KOPT-K1 (cell line): ENCODE results near the gene TAOK1.

Experiments used
- H3K27ac ChIP-seq: fragments of 200-600 bp; sonication (generic); 2 replicates; pipeline ENCODE4 v1.5.1; 2016; ENCODE audit warnings: antibody characterized with exemption, mild to moderate bottlenecking, low read depth, low read length; ENCODE audit not compliant: poor library complexity, severe bottlenecking
- H3K36me3 ChIP-seq: fragments of 200-600 bp; sonication (generic); 2 replicates; pipeline ENCODE4 v1.5.1; 2017; ENCODE audit warnings: antibody characterized with exemption, mild to moderate bottlenecking, low read length, moderate library complexity; ENCODE audit not compliant: insufficient read depth
- H3K9me3 ChIP-seq: fragments of 200-600 bp; sonication (generic); 2 replicates; pipeline ENCODE4 v1.5.1; 2017; ENCODE audit warnings: antibody characterized with exemption, low read length, mild to moderate bottlenecking; ENCODE audit not compliant: insufficient read depth, poor library complexity, severe bottlenecking

TAOK1 gene

GRCh38 chr17:29583324-29584248 lies 193.4 kb downstream of the TAOK1 start:
- no peaks in the 10 kb centered on the region for H3K9me3 ChIP-seq
- H3K27ac ChIP-seq: no peak overlapping the region
- H3K36me3 ChIP-seq: peaks cover 53% of the 10 kb centered on the region

GRCh38 chr17:29584452-29585079 lies 194.4 kb downstream of the TAOK1 start:
- H3K9me3 ChIP-seq: no peaks in the 10 kb centered on the region
- peaks cover 43% of the 10 kb centered on the region for H3K36me3 ChIP-seq
- H3K27ac ChIP-seq: no peak overlapping the region

GRCh38 chr17:29585080-29585751 lies 195.1 kb downstream of the TAOK1 start:
- Histone ChIP-seq H3K9me3 (no peaks in the 10 kb centered on the region), H3K36me3 (peaks cover 37% of the 10 kb centered on the region), H3K27ac (peak overlapping the region; percentile 0)

GRCh38 chr17:29586676-29587469 lies 196.7 kb downstream of the TAOK1 start:
- H3K36me3 ChIP-seq: peaks cover 21% of the 10 kb centered on the region
- H3K27ac ChIP-seq: peak overlapping the region; percentile 26
- H3K9me3 ChIP-seq: no peaks in the 10 kb centered on the region

GRCh38 chr17:29587591-29587990 lies 197.4 kb downstream of the TAOK1 start:
- no peaks in the 10 kb centered on the region for H3K9me3 ChIP-seq

GRCh38 chr17:29588017-29588561 lies 197.9 kb downstream of the TAOK1 start:
- Histone ChIP-seq H3K27ac (peak overlapping the region; percentile 74), H3K9me3 (no peaks in the 10 kb centered on the region)

More at GRCh38 chr17:29587591-29587990, 197.4 kb downstream of the TAOK1 start:
- Histone ChIP-seq H3K27ac (peak overlapping the region; percentile 74), H3K36me3 (peaks cover 14% of the 10 kb centered on the region)

GRCh38 chr17:29588562-29589411 lies 198.6 kb downstream of the TAOK1 start:
- no peaks in the 10 kb centered on the region for H3K9me3 ChIP-seq
- 0 out of 2 replicates have a peak, but pooled peaks cover 2% of the 10 kb centered on the region for H3K36me3 ChIP-seq
- peak overlapping the region; percentile 74 for H3K27ac ChIP-seq

More at GRCh38 chr17:29588017-29588561, 197.9 kb downstream of the TAOK1 start:
- peaks cover 9% of the 10 kb centered on the region for H3K36me3 ChIP-seq

- H3K27ac ChIP-seq: peak within 1 kb of the TSS; percentile 93
- no peaks in the 10 kb centered on the region for H3K36me3 ChIP-seq
- H3K9me3 ChIP-seq: no peaks in the 10 kb centered on the region
These were observed 199.6 kb downstream of the TAOK1 start, which contains the start of gene GIT1 for GRCh38 chr17:29589524-29590410. Gene GIT1 (minus strand): TSS chr17:29589648. CDS start chr17:29589378, 270 bp downstream.

- peak overlapping the region; percentile 93 for H3K27ac ChIP-seq
These were observed 200.4 kb downstream of the TAOK1 start for GRCh38 chr17:29590411-29591145.

GRCh38 chr17:29591146-29591736 lies 201.1 kb downstream of the TAOK1 start:
- peak overlapping the region; percentile 32 for H3K27ac ChIP-seq
- H3K9me3 ChIP-seq: no peaks in the 10 kb centered on the region
- no peaks in the 10 kb centered on the region for H3K36me3 ChIP-seq

More at GRCh38 chr17:29590411-29591145, 200.4 kb downstream of the TAOK1 start:
- H3K9me3 ChIP-seq: no peaks in the 10 kb centered on the region
- no peaks in the 10 kb centered on the region for H3K36me3 ChIP-seq

- no peaks in the 10 kb centered on the region for H3K36me3 ChIP-seq
- peak overlapping the region; percentile 32 for H3K27ac ChIP-seq
- no peaks in the 10 kb centered on the region for H3K9me3 ChIP-seq
These were observed 201.8 kb downstream of the TAOK1 start for GRCh38 chr17:29591737-29592608.
